ENCODE data around the gene AKT3. TPM values are rescaled to one million over a fixed set of nuclear protein-coding genes. Genes with fewer than 3 reads are reported as not detected.
A peak's percentile ranks its signal among the peaks of the same experiment; 100 is the strongest.

Gene AKT3
- total RNA-seq, 1 donor from 2014 or later: 110 TPM

DNA sequence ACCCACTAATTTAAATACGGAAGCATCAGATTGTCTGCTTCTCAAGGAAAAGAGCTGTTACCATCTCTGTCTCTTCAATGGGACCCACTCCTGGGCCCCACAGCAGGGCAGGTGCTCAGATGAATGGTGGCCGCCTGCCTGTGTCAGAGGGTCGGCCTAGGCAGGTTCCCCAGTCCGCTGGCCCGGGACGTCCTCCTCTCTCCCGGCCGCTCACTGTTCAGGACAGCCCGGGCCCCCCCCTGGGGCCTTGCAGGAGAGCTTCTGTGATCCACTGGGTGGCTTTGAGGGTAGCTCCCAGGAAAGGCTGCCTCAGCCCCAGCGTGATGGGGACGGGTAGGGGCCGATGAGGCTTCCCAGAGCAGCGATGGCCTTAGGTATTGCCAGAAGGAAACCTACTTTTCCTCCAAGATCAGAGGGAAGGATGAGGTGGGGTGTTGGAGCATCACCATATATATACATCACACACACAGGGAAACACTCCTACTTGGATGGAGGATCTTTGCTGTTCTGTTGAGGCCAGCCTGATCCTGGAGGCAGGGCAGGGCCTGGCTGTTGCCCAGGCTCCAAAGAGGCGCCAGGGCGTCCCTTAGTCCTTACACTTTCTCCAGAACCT lies 362.9 kb downstream of the AKT3 start:
- Mint-ChIP-seq H3K9me3 (no peaks in the 10 kb centered on the region), H3K27ac (peak overlapping the region; percentile 30), H3K4me1 (peaks cover 10% of the 10 kb centered on the region), H3K36me3 (no peaks in the 10 kb centered on the region), H3K27me3 (ENCODE audit: low read depth) (peaks cover 3% of the 10 kb centered on the region), H3K4me3 (no peak overlapping the region)
- TF ChIP-seq, protein P1, sequence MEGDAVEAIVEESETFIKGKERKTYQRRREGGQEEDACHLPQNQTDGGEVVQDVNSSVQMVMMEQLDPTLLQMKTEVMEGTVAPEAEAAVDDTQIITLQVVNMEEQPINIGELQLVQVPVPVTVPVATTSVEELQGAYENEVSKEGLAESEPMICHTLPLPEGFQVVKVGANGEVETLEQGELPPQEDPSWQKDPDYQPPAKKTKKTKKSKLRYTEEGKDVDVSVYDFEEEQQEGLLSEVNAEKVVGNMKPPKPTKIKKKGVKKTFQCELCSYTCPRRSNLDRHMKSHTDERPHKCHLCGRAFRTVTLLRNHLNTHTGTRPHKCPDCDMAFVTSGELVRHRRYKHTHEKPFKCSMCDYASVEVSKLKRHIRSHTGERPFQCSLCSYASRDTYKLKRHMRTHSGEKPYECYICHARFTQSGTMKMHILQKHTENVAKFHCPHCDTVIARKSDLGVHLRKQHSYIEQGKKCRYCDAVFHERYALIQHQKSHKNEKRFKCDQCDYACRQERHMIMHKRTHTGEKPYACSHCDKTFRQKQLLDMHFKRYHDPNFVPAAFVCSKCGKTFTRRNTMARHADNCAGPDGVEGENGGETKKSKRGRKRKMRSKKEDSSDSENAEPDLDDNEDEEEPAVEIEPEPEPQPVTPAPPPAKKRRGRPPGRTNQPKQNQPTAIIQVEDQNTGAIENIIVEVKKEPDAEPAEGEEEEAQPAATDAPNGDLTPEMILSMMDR (IDR thresholded peaks at IDR 0.05; ENCODE audit: unreplicated experiment): no peak
- DNase-seq (ENCODE audit: low spot score in 2 of 2, unreplicated experiment in 2 of 2): no peak

DNA sequence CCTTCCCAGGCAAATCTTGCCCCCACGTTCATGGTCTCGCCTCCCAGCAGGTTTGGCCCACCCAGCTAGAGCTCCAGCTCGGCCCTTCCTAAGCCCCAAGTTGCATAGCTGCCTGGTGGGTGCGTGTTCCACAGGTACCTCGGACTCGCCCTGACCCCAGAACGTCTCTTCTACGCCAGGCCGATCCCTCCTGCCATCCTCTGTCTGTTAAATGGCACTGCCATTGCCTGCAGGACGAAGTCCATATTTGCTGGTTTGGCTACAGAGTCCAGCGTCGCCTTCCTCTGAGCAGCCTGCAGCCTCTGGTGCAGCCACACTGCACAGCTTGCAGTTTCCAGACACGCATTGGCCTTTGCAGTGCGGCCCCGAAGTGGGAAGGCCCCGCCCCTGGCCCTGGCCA lies 366.1 kb downstream of the AKT3 start:
- Mint-ChIP-seq H3K36me3 (peaks cover 7% of the 10 kb centered on the region), H3K4me1 (peaks cover 12% of the 10 kb centered on the region)

DNA sequence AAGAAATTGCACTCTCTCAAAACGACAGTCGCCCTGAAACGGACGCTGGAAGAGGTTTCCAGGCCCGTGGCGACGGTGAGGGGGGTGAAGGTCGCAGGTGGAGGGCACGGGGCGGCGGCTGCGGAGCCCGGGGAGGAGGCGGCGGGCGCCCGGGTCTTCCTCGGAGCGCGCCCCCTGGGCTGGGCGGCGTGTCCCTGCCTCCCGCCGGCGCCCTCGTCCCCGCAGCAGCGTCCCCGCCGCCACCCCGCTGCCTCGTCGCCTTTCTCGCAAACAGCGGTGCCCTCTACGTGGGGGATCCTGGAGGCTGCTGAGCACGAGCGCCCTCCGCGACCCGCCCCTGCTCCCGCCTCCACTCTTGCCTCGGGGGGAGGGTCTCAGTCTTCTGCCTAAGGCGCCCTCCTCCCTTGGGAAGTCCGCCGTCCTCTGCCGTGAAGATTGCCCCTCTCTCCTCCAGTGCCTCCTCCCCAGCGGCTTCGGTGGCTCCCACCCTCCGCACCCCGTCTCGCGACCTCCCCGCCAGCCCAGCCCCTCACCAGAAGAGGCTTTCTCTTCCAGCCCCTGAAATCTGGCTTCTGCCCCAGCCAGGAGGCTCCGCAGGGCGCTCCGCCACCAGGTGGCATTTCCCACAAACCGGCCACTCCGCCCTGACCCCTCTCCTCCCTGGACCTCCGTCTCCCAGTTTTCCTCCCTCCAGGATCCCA lies 366.8 kb downstream of the AKT3 start:
- Mint-ChIP-seq H3K9me3 (peaks cover 5% of the 10 kb centered on the region), H3K27me3 (ENCODE audit: low read depth) (peaks cover 3% of the 10 kb centered on the region), H3K4me3 (peak overlapping the region; percentile 70), H3K27ac (peak overlapping the region; percentile 30), H3K36me3 (peaks cover 7% of the 10 kb centered on the region), H3K4me1 (peaks cover 12% of the 10 kb centered on the region)
- TF ChIP-seq, protein P1 (IDR thresholded peaks at IDR 0.05; ENCODE audit: unreplicated experiment): no peak
- DNase-seq (ENCODE audit: low spot score in 2 of 2, unreplicated experiment in 2 of 2): no peak

More for the DNA sequence above, 366.1 kb downstream of the AKT3 start:
- DNase-seq (ENCODE audit: low spot score in 2 of 2, unreplicated experiment in 2 of 2): no peak
- Mint-ChIP-seq H3K27ac (no peak overlapping the region), H3K4me3 (peak overlapping the region; percentile 70), H3K27me3 (ENCODE audit: low read depth) (peaks cover 3% of the 10 kb centered on the region), H3K9me3 (peaks cover 5% of the 10 kb centered on the region)
- TF ChIP-seq, protein P1 (IDR thresholded peaks at IDR 0.05; ENCODE audit: unreplicated experiment): no peak

GRCh38 chr1:243482141-243483022 lies 367.7 kb downstream of the AKT3 start:
- H3K4me1 Mint-ChIP-seq: peaks cover 12% of the 10 kb centered on the region
- H3K27me3 Mint-ChIP-seq (ENCODE audit: low read depth): peaks cover 3% of the 10 kb centered on the region
- H3K36me3 Mint-ChIP-seq: peaks cover 7% of the 10 kb centered on the region
- peak overlapping the region; percentile 70 for H3K4me3 Mint-ChIP-seq
- TF ChIP-seq, protein P1 (IDR thresholded peaks at IDR 0.05; ENCODE audit: unreplicated experiment): no peak
- DNase-seq (ENCODE audit: low spot score in 2 of 2, unreplicated experiment in 2 of 2): no peak
- H3K27ac Mint-ChIP-seq: peak overlapping the region; percentile 43
- H3K9me3 Mint-ChIP-seq: peaks cover 5% of the 10 kb centered on the region

GRCh38 chr1:243481101-243481500 lies 368.9 kb downstream of the AKT3 start:
- Mint-ChIP-seq H3K27ac (no peak overlapping the region), H3K27me3 (ENCODE audit: low read depth) (peaks cover 3% of the 10 kb centered on the region), H3K4me1 (peaks cover 14% of the 10 kb centered on the region), H3K9me3 (peaks cover 5% of the 10 kb centered on the region), H3K4me3 (no peak overlapping the region), H3K36me3 (peaks cover 7% of the 10 kb centered on the region)
- DNase-seq (ENCODE audit: low spot score in 2 of 2, unreplicated experiment in 2 of 2): no peak
- TF ChIP-seq, protein P1 (IDR thresholded peaks at IDR 0.05; ENCODE audit: unreplicated experiment): no peak
